DMS 273 (cell line): Measurements from ENCODE around the gene NAA60.
"Not testable (repeated sequence)": the region's sequence is repeated elsewhere in the genome, so short reads cannot be mapped to it uniquely, and the experiment has no call there.

Experiments used
- DNase-seq: peaks from one replicate; lab custom pipeline; 2025; ENCODE audit not compliant: unreplicated experiment; lab: John Stamatoyannopoulos, UW

NAA60 gene

GRCh38 chr16:3481696-3482658, 38.5 kb downstream of the NAA60 start:
- no peak for DNase-seq

DNA sequence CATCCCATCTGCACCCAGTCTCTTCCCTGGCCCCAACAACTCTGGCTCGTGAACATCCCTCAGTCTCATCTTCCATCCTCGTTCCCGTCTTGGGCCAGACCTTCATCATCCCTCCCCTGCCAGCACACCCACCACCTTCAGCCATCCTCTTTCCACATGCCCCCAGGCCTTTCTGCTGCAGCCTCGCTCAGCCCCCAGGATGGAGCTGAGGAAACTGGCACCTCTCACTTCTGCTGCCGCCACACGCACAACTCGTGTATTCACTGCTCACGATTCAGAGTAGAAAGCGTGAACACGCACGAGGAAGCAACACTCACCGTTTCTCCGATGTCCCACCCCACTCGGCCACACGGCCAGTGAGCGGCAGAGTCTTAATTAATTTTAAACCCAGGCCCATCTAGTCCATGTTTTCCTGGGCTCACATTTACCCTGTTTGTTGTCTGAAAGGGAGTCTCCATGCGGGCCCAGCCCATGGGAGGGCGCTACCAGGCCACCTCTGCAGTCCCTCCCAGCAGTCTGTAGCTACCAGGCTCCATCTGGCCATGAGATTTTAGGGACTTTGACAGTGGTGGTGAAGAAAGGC, 39.3 kb downstream of the NAA60 start:
- DNase-seq, result no peak

- DNase-seq, result no peak
Observed at GRCh38 chr16:3484318-3485096, 41.0 kb downstream of the NAA60 start.

- no peak for DNase-seq
Observed at GRCh38 chr16:3485097-3485745, 41.7 kb downstream of the NAA60 start.

DNA sequence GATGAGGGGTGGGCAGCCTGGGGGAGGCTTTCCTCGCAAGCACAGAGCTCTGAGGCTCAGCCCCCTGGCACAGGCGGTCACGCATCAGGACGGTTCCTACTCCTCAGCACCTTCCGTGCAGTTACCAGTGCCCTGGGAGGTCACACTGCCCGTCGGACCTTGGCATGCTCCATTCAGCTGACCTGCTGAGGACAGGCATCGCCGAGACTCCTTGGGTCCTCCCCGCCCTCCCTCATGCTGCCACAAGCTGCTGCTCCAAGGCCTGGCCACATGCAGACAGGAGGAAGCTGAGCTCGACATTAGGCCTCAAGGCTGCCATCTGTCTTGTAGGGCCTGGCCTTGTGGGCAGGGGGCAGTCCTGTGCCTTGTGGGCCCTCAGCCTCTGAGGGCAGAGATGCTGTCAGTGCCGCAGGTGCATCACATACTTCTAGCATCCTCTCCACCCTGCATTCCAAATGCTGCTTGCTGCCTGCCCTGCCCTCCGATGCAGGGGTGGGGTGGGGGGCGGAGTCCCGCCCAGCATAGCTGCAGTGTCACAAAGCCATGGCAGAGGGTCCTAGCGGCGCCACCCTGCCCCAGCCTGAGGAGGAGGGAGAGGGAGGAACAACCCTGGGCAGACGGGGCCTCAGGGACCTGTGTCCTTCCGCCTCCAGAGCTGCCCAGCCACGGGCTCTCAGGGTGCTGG, 42.5 kb downstream of the NAA60 start:
- peak; percentile 69 for DNase-seq

GRCh38 chr16:3486506-3487215, 43.2 kb downstream of the NAA60 start:
- DNase-seq, result no peak

DNA sequence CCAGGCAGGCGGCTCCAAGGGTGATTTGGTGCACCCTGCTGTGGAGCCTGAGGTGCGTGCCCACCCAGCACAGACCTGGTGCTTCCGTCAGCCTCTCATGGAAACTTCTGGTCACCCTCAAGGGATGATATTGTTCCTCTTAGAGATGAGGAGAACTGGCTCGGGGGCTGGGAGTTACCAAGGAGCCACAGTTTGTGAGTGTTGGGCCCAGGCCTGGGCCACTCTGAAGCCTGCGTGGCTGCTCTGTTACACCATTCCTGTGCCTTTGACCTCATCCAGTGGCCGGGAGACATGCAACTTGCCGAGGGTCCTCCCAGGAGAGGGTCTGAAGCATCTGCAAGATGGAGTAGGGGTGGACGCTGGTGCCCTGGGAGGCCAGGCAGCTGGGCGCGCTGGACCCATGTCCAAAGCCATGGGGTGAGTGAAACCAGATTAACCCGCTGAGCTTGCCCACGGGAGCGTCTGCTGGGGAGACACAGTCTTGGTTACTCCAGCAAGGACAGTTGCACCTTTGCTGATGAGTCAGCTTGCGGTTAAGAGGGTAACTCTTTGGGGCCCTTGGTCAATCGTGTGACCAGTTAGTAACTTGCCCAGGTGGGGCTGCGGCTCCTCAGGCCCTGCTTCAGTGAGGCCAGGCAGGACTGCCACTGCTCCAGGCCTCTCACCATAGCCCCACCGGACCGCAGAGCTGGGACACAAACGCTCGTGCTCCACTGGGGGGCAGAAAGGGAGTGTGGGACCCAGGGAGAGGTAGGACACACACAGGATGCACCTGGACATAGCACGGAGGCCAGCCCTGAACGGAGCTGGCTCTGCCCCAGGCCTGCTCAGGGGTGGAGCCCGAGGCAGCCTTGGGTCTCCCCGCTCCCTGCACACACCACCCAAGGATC, 44.3 kb downstream of the NAA60 start:
- peak; percentile 31 for DNase-seq

DNA sequence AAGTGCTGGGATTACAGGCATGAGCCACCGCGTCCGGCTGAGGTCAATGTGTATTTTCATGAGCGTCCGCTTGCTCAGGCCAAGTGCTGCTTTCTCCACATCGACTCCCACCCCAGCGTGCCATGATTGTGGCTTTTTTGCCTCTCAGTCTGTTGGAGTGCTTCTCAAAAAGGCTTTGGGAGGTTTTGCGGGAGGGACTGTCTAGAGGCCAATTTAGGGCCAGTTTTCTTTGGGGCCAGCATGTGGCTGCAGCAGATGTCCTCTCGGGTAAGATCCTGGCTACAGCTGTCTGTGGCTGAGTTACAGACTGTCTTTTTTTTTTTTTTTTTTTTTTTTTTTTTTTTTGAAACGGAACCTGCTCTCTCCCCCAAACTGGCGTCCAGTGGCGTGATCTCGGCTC, 45.3 kb downstream of the NAA60 start:
- peak; percentile 72 for DNase-seq

DNA sequence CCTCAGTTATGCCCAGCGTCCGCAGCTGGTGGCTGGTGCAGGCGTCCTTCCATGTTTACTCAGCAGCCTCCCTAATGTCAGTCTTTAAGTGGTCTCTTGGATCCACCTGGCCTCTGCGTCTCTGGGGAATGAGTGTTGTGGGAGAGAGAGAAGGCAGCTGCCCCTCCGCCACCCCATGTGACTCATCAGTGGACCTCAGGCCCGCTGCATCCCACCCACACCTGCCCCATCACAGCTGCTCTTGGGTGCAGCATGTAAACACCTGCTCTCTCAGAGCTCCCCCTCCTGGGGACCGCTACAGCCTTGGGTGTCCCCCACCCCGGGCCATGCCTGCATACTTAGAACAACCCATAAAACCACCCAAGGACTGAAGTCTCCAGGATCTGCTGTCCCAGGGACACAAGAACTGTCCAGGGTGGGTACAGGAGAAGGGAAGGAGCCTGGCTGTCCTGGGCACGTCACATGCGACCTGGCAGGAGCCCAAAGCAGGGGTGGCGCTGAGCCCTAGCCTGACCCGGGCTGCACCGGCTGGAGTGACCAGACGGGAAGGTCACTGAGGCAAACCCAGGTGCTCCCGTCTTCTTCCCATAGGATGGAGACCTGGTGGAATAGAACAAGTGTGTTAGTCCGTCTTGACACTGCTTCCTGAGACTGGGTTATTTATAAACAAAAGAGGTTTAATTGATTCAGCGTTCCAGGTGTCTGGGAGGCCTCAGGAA, 47.6 kb downstream of the NAA60 start:
- DNase-seq, result peak; percentile 46

DNA sequence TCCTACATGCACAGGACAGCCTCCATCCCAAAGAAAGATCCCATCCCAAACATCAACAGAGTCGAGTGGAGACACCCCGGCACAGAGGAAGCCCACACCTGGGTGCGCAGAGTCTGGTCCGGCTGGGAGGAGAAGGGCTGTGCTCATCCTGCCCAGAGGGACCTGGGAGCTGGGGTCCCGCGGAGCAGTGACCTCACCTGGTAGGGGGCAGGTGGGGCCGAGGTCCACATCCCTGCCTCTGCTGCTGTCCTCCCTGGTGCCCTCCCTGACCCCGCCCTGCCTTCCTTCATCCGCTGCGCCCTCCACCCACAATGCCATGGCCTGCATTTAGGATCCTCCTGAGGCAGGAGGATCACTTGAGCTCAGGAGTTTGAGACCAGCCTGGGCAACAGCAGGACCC, 48.9 kb downstream of the NAA60 start:
- DNase-seq, result no peak

GRCh38 chr16:3494386-3494973, 51.0 kb downstream of the NAA60 start:
- DNase-seq, result no peak

- DNase-seq, result no peak
Observed at GRCh38 chr16:3495176-3495575, 51.7 kb downstream of the NAA60 start, which contains the start of gene C16orf90. Gene C16orf90 (minus strand): TSS chr16:3495489. CDS start chr16:3495421, 68 bp downstream.

DNA sequence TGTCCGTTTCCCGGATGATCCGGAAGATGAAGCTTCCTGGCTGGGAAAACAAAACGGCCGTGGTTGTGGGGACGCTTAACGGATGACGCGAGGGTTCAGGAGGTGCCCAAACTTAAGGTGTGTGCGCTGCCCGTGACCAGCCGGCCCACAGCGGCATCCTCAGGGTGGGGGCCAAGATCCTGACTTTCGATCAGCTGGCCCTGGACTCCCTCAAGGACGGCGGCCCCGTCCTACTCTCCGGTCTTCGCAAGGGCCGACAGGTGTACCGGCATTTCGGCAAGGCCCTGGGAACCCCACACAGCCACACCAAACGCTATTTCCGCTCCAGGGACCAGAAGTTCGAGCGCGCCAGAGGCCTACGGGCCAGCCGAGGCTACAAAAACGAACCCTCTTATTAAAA, 52.9 kb downstream of the NAA60 start:
- DNase-seq, result no peak

DNA sequence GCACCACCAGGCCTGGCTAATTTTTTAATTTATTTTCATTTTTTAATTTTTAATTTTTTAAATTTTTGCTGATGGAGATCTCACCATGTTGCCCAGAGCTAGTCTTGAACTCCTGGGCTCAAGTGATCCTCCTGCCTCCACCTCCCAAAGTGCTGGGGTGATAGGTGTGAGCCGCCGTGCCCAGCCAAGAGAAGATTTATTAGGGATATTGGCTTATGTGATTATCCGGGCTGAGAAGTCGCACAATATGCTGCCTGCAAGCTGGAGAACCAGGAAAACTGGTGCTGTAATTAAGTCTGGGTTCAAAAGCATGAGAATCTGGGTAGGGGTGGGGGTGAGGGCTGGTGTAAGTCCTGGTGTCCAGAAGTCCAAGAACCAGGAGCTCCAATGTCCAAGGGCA, 54.3 kb downstream of the NAA60 start:
- no peak for DNase-seq

GRCh38 chr16:3498988-3499387, 55.5 kb downstream of the NAA60 start:
- DNase-seq, result no peak

GRCh38 chr16:3501412-3501761, 57.9 kb downstream of the NAA60 start:
- DNase-seq, result not testable (repeated sequence)

- DNase-seq, result no peak
Observed at GRCh38 chr16:3501783-3502400, 58.4 kb downstream of the NAA60 start.
